ENCODE data around the gene LRRC18.

- no peak for TF ChIP-seq CTCF (IDR thresholded peaks at IDR 0.05)
- no peak for TF ChIP-seq POLR2A (IDR thresholded peaks at IDR 0.05)
Measured at GRCh38 chr10:48946332-48946731, 6.7 kb upstream of the LRRC18 start.

Data from uterus (tissue), 2 donors.